ENCODE results near the gene STMP1. TPM values are rescaled to one million over a fixed set of nuclear protein-coding genes. Genes with fewer than 3 reads are reported as not detected.

The STMP1 gene
- total and polyA plus RNA-seq, 4 donors, result 23.0 to 33.1 (median 26.0) TPM

DNA sequence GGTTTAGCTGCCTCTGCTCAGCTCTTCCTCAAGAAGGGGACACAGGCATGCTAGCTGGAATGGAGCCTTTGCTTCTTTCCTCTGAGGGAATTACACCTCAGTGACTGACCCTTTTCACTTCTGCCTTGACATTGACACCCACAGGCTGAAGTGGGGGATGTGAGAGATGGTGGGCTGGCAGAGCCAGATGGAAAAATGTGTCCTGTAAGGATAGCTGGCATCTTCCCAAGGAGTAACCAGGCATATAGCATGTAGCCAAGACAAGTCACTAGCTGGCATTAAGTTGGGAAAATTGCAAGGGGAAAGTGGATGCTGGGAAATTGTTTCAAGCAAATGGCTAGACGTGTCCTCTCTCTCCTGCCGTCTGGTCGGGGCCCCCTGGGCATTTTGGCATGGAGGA lies 19.9 kb downstream of the STMP1 start:
- WGBS, 2 donors, result 64 to 69% methylated on average over 3 of the region's 3 CpGs
- DNase-seq, result no peak
- Histone ChIP-seq H3K27me3 (ENCODE audit: control insufficient read depth in 3 of 3, insufficient read depth in 3 of 3, low read length in 2 of 3) (no peaks in the 10 kb centered on the region), H3K9ac (ENCODE audit: insufficient read depth in 1 of 2, low read length in 2 of 2) (no peak overlapping the region), H3K9me3 (ENCODE audit: control insufficient read depth in 4 of 4, insufficient read depth in 3 of 4, low read length in 3 of 4) (no peaks in the 10 kb centered on the region), H3K27ac (ENCODE audit: low read depth in 1 of 2, low read length in 1 of 2) (peak overlapping the region; percentile 37 to 42), H3K36me3 (ENCODE audit: control insufficient read depth in 4 of 4, insufficient read depth in 4 of 4, low read length in 4 of 4) (peaks cover 3 to 5% (median 3%) of the 10 kb centered on the region in 4 donors), H3K4me1 (ENCODE audit: control insufficient read depth in 5 of 5, insufficient read depth in 5 of 5, low read length in 5 of 5) (peaks cover 0 to 11% (median 6%) of the 10 kb centered on the region in 5 donors), H3K4me3 (no peak overlapping the region)
- TF ChIP-seq, protein P1, sequence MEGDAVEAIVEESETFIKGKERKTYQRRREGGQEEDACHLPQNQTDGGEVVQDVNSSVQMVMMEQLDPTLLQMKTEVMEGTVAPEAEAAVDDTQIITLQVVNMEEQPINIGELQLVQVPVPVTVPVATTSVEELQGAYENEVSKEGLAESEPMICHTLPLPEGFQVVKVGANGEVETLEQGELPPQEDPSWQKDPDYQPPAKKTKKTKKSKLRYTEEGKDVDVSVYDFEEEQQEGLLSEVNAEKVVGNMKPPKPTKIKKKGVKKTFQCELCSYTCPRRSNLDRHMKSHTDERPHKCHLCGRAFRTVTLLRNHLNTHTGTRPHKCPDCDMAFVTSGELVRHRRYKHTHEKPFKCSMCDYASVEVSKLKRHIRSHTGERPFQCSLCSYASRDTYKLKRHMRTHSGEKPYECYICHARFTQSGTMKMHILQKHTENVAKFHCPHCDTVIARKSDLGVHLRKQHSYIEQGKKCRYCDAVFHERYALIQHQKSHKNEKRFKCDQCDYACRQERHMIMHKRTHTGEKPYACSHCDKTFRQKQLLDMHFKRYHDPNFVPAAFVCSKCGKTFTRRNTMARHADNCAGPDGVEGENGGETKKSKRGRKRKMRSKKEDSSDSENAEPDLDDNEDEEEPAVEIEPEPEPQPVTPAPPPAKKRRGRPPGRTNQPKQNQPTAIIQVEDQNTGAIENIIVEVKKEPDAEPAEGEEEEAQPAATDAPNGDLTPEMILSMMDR (IDR thresholded peaks at IDR 0.05; ENCODE audit: control extremely low read depth, extremely low read depth), result no peak
- no peak for ATAC-seq (ENCODE audit: insufficient read depth, low FRiP score)

DNA sequence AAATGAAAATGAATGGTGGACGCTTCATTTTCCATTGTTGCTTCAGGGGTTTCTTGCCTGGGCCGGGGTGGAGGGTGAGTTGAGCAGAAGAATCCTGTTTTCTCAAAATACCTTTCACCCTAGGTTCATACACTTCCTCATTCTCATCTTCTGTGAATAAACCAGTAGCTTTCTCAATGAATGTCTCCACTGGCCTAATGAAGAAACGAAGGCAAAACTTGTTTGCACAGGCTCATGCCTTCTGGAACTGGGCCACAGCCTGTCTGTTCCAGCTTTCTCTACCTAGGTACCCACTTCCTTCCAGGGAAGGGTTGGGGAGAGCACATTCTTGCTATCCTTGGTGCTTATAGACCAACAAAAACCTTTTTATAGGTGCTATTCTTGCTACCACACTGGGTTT lies 21.3 kb downstream of the STMP1 start:
- no peak for ATAC-seq (ENCODE audit: insufficient read depth, low FRiP score)
- no peak overlapping the region for H3K27ac ChIP-seq (ENCODE audit: low read depth in 1 of 2, low read length in 1 of 2)
- no peak for DNase-seq
- peaks cover 0 to 5% (median 0%) of the 10 kb centered on the region in 4 donors for H3K36me3 ChIP-seq (ENCODE audit: control insufficient read depth in 4 of 4, insufficient read depth in 4 of 4, low read length in 4 of 4)
- TF ChIP-seq, protein P1 (IDR thresholded peaks at IDR 0.05; ENCODE audit: control extremely low read depth, extremely low read depth), result no peak
- WGBS, 2 donors, result 80 to 81% methylated on average over 3 of the region's 3 CpGs
- H3K9me3 ChIP-seq (ENCODE audit: control insufficient read depth in 4 of 4, insufficient read depth in 3 of 4, low read length in 3 of 4), result no peaks in the 10 kb centered on the region
- no peaks in the 10 kb centered on the region for H3K27me3 ChIP-seq (ENCODE audit: control insufficient read depth in 3 of 3, insufficient read depth in 3 of 3, low read length in 2 of 3)
- H3K4me1 ChIP-seq (ENCODE audit: control insufficient read depth in 5 of 5, insufficient read depth in 5 of 5, low read length in 5 of 5), result peaks cover 0 to 9% (median 5%) of the 10 kb centered on the region in 5 donors
- no peak overlapping the region for H3K4me3 ChIP-seq
- no peak overlapping the region for H3K9ac ChIP-seq (ENCODE audit: insufficient read depth in 1 of 2, low read length in 2 of 2)

DNA sequence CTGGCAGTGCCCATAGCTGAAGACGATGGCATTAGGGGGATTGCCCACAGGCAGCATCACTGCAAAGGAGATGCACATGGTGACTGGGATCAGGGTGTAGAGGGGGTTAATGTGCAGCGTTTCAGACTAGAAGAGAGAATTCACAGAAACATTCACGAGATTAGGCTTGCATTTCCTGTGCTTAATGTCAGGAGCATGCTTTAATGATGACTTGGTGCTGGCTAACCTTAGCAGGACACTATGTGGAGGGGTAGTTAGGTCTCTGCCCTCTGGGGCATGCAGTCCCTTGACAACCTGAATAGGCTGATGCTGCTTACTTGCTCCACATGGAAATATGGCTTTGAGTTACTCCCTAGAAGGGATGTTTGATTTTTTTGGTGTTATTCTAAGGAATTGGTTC lies 21.8 kb downstream of the STMP1 start:
- H3K9ac ChIP-seq (ENCODE audit: insufficient read depth in 1 of 2, low read length in 2 of 2), result no peak overlapping the region
- WGBS, 2 donors, result 66 to 75% methylated on average over 3 of the region's 3 CpGs
- TF ChIP-seq, protein P1 (IDR thresholded peaks at IDR 0.05; ENCODE audit: control extremely low read depth, extremely low read depth), result no peak
- no peak overlapping the region for H3K27ac ChIP-seq (ENCODE audit: low read depth in 1 of 2, low read length in 1 of 2)
- no peaks in the 10 kb centered on the region for H3K9me3 ChIP-seq (ENCODE audit: control insufficient read depth in 4 of 4, insufficient read depth in 3 of 4, low read length in 3 of 4)
- H3K4me3 ChIP-seq, result no peak overlapping the region
- H3K27me3 ChIP-seq (ENCODE audit: control insufficient read depth in 3 of 3, insufficient read depth in 3 of 3, low read length in 2 of 3), result no peaks in the 10 kb centered on the region
- DNase-seq, result no peak
- H3K36me3 ChIP-seq (ENCODE audit: control insufficient read depth in 4 of 4, insufficient read depth in 4 of 4, low read length in 4 of 4), result peaks cover 0 to 5% (median 0%) of the 10 kb centered on the region in 4 donors
- no peak for ATAC-seq (ENCODE audit: insufficient read depth, low FRiP score)
- H3K4me1 ChIP-seq (ENCODE audit: control insufficient read depth in 5 of 5, insufficient read depth in 5 of 5, low read length in 5 of 5), result peaks cover 0 to 9% (median 5%) of the 10 kb centered on the region in 5 donors

DNA sequence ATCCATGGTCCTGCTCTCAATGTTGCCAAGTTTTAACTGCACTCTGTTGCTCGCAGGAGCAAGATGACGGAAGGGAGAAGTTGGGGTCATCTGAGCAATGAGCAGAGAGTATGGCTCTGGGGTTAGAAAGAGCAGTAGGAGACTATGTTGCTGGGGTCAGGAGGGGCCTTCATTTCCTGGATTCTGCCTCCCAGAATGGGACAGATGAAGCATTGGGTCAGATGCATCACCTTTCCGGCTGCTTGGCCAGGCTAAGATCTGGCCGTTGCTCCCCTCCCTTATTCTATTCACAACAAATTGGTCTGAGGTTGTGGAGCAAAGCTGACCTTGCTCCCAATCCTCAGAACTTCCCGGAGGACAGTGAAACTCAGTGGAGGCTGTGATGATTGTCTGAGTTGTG lies 22.4 kb downstream of the STMP1 start:
- H3K27me3 ChIP-seq (ENCODE audit: control insufficient read depth in 3 of 3, insufficient read depth in 3 of 3, low read length in 2 of 3), result no peaks in the 10 kb centered on the region
- peaks cover 0 to 5% (median 0%) of the 10 kb centered on the region in 4 donors for H3K36me3 ChIP-seq (ENCODE audit: control insufficient read depth in 4 of 4, insufficient read depth in 4 of 4, low read length in 4 of 4)
- H3K27ac ChIP-seq (ENCODE audit: low read depth in 1 of 2, low read length in 1 of 2), result no peak overlapping the region
- H3K9ac ChIP-seq (ENCODE audit: insufficient read depth in 1 of 2, low read length in 2 of 2), result no peak overlapping the region
- 89 to 92% methylated on average over 5 of the region's 5 CpGs for WGBS, 2 donors
- TF ChIP-seq, protein P1 (IDR thresholded peaks at IDR 0.05; ENCODE audit: control extremely low read depth, extremely low read depth), result no peak
- no peak for DNase-seq
- ATAC-seq (ENCODE audit: insufficient read depth, low FRiP score), result no peak
- H3K4me1 ChIP-seq (ENCODE audit: control insufficient read depth in 5 of 5, insufficient read depth in 5 of 5, low read length in 5 of 5), result peaks cover 0 to 9% (median 5%) of the 10 kb centered on the region in 5 donors
- H3K4me3 ChIP-seq, result no peak overlapping the region
- H3K9me3 ChIP-seq (ENCODE audit: control insufficient read depth in 4 of 4, insufficient read depth in 3 of 4, low read length in 3 of 4), result no peaks in the 10 kb centered on the region
